HepG2 (cell line): Measurements from ENCODE around the gene GPC4. TPM values are rescaled to one million over a fixed set of nuclear protein-coding genes. Genes with fewer than 3 reads are reported as not detected.

ENCODE experiments used
- ATAC-seq: fragments of 200-7000 bp; cut with Tn5 transposase; 3 replicates; pipeline ENCODE4 v1.9.1; 2020; ENCODE audit warnings: mild to moderate bottlenecking, moderate library complexity
- BruUV-seq: library from RNA; stranded (reverse); fragments of 400-500 nt; replicated peaks from 2 replicates; lab custom pipeline; 2021; lab: Mats Ljungman, UMichigan
- CTCF ChIA-PET: fragments of 300-600 bp; formaldehyde crosslinking; extraction: SDS; loops from one replicate; lab custom pipeline; 2021; ENCODE audit warnings: low total read pairs, inconsistent platforms, low intra/inter-chr PET ratio; lab: Yijun Ruan, JAX
- POLR2A ChIA-PET: fragments of 350-600 bp; sonication (Branson Sonifier 250); formaldehyde crosslinking; loops from one replicate; lab custom pipeline; 2020; ENCODE audit warnings: antibody characterized with exemption, inconsistent platforms; lab: Yijun Ruan, JAX
- DNase-seq: peaks from one replicate; pipeline ENCODE4 v3.0.0-alpha.2; 2015; ENCODE audit warnings: low spot score
- FAIRE-seq: peaks from 3 replicates; lab custom pipeline; 2011; peaks lifted over from hg19 to GRCh38; lab: Jason Lieb, UNC
- H2AFZ ChIP-seq: one replicate; pipeline ENCODE4 v1.6.1; 2011; ENCODE audit warnings: low read length, inconsistent platforms
- H3K27ac ChIP-seq: fragments of 300-600 bp; 3 replicates; pipeline ENCODE4 v1.8.0; 2011; ENCODE audit warnings: mixed run types, mild to moderate bottlenecking, mixed read lengths, low read length, inconsistent platforms; ENCODE audit not compliant: insufficient read depth; ENCODE audit errors: extremely low read length
- H3K27me3 ChIP-seq, 2 experiments: fragments of 200-600 bp in 1 of 2; 2 replicates in 1 of 2; 3 replicates in 1 of 2; pipeline versions ENCODE4 v1.6.0 to v1.8.0; 2011; ENCODE audit warnings: low read length in 2 of 2, mild to moderate bottlenecking in 2 of 2, moderate library complexity in 2 of 2, inconsistent platforms in 1 of 2; ENCODE audit not compliant: insufficient read depth in 2 of 2, control insufficient read depth in 1 of 2
- H3K36me3 ChIP-seq, 2 experiments: fragments of 200-600 bp in 1 of 2; replicated peaks in 1 of 2; 2 replicates in 1 of 2; 3 replicates in 1 of 2; pipeline versions ENCODE4 v1.5.1 to v1.8.0; 2011; ENCODE audit warnings: low read length in 2 of 2, inconsistent platforms in 1 of 2; ENCODE audit not compliant: insufficient read depth in 2 of 2, control insufficient read depth in 1 of 2
- H3K4me1 ChIP-seq: 2 replicates; pipeline ENCODE4 v1.5.1; 2012; ENCODE audit warnings: low read length, inconsistent platforms; ENCODE audit not compliant: insufficient read depth
- H3K4me2 ChIP-seq: 2 replicates; pipeline ENCODE4 v1.6.0; 2011; ENCODE audit warnings: low read depth, low read length, inconsistent platforms
- H3K4me3 ChIP-seq, 3 experiments: fragments of 200-600 bp in 1 of 3; sonication (generic), shearing (Covaris generic) in 1 of 3; replicated peaks in 1 of 3; 2 replicates each; pipeline ENCODE4 v1.5.1; 2011 to 2016; ENCODE audit warnings: low read length in 3 of 3, inconsistent platforms in 2 of 3, low read depth in 2 of 3, mild to moderate bottlenecking in 2 of 3, control low read depth in 1 of 3, mixed read lengths in 1 of 3; ENCODE audit not compliant: insufficient read depth in 1 of 3
- H3K79me2 ChIP-seq: one replicate; pipeline ENCODE4 v1.6.1; 2011; ENCODE audit warnings: low read length, inconsistent platforms; ENCODE audit not compliant: insufficient read depth
- H3K9ac ChIP-seq: 2 replicates; pipeline ENCODE4 v1.6.0; 2011; ENCODE audit warnings: mild to moderate bottlenecking, low read depth, low read length, inconsistent platforms; ENCODE audit not compliant: insufficient read depth
- H3K9me3 ChIP-seq: 2 replicates; pipeline ENCODE4 v1.5.1; 2012; ENCODE audit warnings: mild to moderate bottlenecking, low read length
- H4K20me1 ChIP-seq: 2 replicates; pipeline ENCODE4 v1.6.0; 2011; ENCODE audit warnings: inconsistent platforms, mild to moderate bottlenecking, low read length, moderate library complexity; ENCODE audit not compliant: insufficient read depth
- E2F5 ChIP-seq: sonication (generic); formaldehyde crosslinking; conservative IDR thresholded peaks from 2 replicates; pipeline ENCODE4 v1.4.0; 2020; ENCODE audit warnings: missing genetic modification reagents
- HDAC6 ChIP-seq: fragments of 200-600 bp; sonication (generic); IDR thresholded peaks from 2 replicates; pipeline ENCODE4 v1.7.0; 2017; ENCODE audit warnings: mild to moderate bottlenecking, antibody characterized with exemption, low read length, low read depth
- KDM4B ChIP-seq: sonication (generic); formaldehyde crosslinking; IDR thresholded peaks from 2 replicates; pipeline ENCODE4 v1.4.0; 2020; ENCODE audit warnings: missing genetic modification reagents
- KLF6 ChIP-seq: IDR thresholded peaks from 2 replicates; pipeline ENCODE4 v1.8.0; 2016; ENCODE audit warnings: missing biosample characterization, missing genetic modification reagents
- ZNF101 ChIP-seq: sonication (generic); formaldehyde crosslinking; IDR thresholded peaks from 2 replicates; pipeline ENCODE4 v1.4.0; 2020; ENCODE audit warnings: mild to moderate bottlenecking, low read depth, missing genetic modification reagents, borderline replicate concordance
- ZNF225 ChIP-seq: sonication (generic); formaldehyde crosslinking; IDR thresholded peaks from 2 replicates; pipeline ENCODE4 v1.4.0; 2020; ENCODE audit warnings: mild to moderate bottlenecking, missing genetic modification reagents
- ZNF33B ChIP-seq: sonication (generic); formaldehyde crosslinking; IDR thresholded peaks from 2 replicates; pipeline ENCODE4 v1.5.1; 2020; ENCODE audit warnings: mild to moderate bottlenecking, missing genetic modification reagents
- ZNF34 ChIP-seq: sonication (generic); formaldehyde crosslinking; IDR thresholded peaks from 2 replicates; pipeline ENCODE4 v1.4.0; 2020; ENCODE audit warnings: mild to moderate bottlenecking, missing genetic modification reagents, borderline replicate concordance
- ZSCAN5A ChIP-seq: sonication (generic); formaldehyde crosslinking; IDR thresholded peaks from 2 replicates; pipeline ENCODE4 v1.8.0; 2022; ENCODE audit warnings: mild to moderate bottlenecking, missing genetic modification reagents, borderline replicate concordance
- WGBS: methylation state at CpG from one replicate; pipeline ENCODE4 v1.1.6; 2017; ENCODE audit warnings: low lambda C conversion rate; 5-methylcytosine and 5-hydroxymethylcytosine counted together
- in situ Hi-C: cut with HindIII; loops from 2 replicates; pipeline ENCODE4 v1.10.0; 2017; ENCODE audit warnings: low pct_unique_long_range_greater_than_20kb; ENCODE audit not compliant: extremely low pct_ligation_motif_present
- intact Hi-C: fragments of 100-400 bp; cut with micrococcal nuclease; formaldehyde crosslinking; loops from one replicate; pipeline ENCODE4 v1.10.0; 2022; ENCODE audit not compliant: unreplicated experiment
- polyA plus RNA-seq, 8 experiments: library from polyadenylated mRNA; depleted of rRNA in 3 of 8; stranded (reverse) in 7 of 8; unstranded in 1 of 8; fragments of >200 nt; fragmentation: Illumina TruSeq in 4 of 8; extraction: Trizol in 4 of 8; gene quantifications; 2 replicates each; pipeline versions ENCODE4 v1.2.1 to v1.2.3, GENCODE V29; 2011 to 2016; ENCODE audit warnings: low read depth in 4 of 8, missing spikeins in 1 of 8, mixed read lengths in 1 of 8; ENCODE audit not compliant: insufficient read depth in 1 of 8
- total RNA-seq, 5 experiments: library from RNA; depleted of rRNA; stranded (reverse); fragments of >200 nt; fragmentation: Illumina TruSeq; extraction: Trizol; gene quantifications; 2 replicates each; pipeline ENCODE4 v1.2.3, GENCODE V29; 2016; ENCODE audit warnings: low read depth in 1 of 5
- TF ChIP-seq, protein P1 (sequence below): sonication (generic); formaldehyde crosslinking; IDR thresholded peaks from 2 replicates; pipeline ENCODE4 v1.4.0; 2020; ENCODE audit warnings: mild to moderate bottlenecking, missing genetic modification reagents

GPC4 gene
- total and polyA plus RNA-seq, 2 of the 13 experiments (the other 11 are each of a cell fraction or from before 2014, with no cell fraction given): 0.29 to 0.38 TPM

- DNase-seq (no peak), FAIRE-seq (no peak), ATAC-seq (no peak)
- H3K4me1 ChIP-seq: no peaks in the 10 kb centered on the region
- H4K20me1 ChIP-seq: no peaks in the 10 kb centered on the region
- in situ Hi-C loops (no loop called here), intact Hi-C loops (no loop called here)
- no peaks in the 10 kb centered on the region for H3K79me2 ChIP-seq
- no peak overlapping the region for H3K9ac ChIP-seq
- H2AFZ ChIP-seq: no peak overlapping the region
- H3K9me3 ChIP-seq: no peaks in the 10 kb centered on the region
- POLR2A ChIA-PET: no interaction called here
- no peak overlapping the region for H3K4me3 ChIP-seq
- no peak overlapping the region for H3K4me2 ChIP-seq
- TF ChIP-seq ZNF225 (CRISPR knock-in tag) (no peak), ZNF33B (CRISPR knock-in tag) (no peak), KLF6 (CRISPR knock-in tag) (no peak), E2F5 (CRISPR knock-in tag) (no peak)
- no peak overlapping the region for H3K27ac ChIP-seq
- WGBS: 0% methylated on average over 1 of the region's 4 CpGs
- CTCF ChIA-PET: no interaction called here
- H3K36me3 ChIP-seq: no peaks in the 10 kb centered on the region
- no TSS peak for BruUV-seq
- H3K27me3 ChIP-seq: no peaks in the 10 kb centered on the region
Measured at GRCh38 chrX:133437356-133437755, 22.1 kb upstream of the GPC4 start.

- ChIA-PET CTCF (no interaction called here), POLR2A (interaction anchor here (0.6 kb wide), 1 partner anchor 12 kb away, joined by 3 read pairs; no protein-coding TSS in a partner anchor)
- H3K4me3 ChIP-seq: no peak overlapping the region
- BruUV-seq: no TSS peak
- no peak overlapping the region for H3K9ac ChIP-seq
- H3K27ac ChIP-seq: no peak overlapping the region
- TF ChIP-seq, protein P1, sequence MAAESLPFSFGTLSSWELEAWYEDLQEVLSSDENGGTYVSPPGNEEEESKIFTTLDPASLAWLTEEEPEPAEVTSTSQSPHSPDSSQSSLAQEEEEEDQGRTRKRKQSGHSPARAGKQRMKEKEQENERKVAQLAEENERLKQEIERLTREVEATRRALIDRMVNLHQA: no peak
- no peak for TF ChIP-seq HDAC6
- no peak for TF ChIP-seq ZNF34 (CRISPR knock-in tag)
- TF ChIP-seq KDM4B (CRISPR knock-in tag): no peak
- TF ChIP-seq ZNF101 (CRISPR knock-in tag): no peak
- TF ChIP-seq ZSCAN5A (CRISPR knock-in tag): no peak
- no peaks in the 10 kb centered on the region for H3K79me2 ChIP-seq
- H3K27me3 ChIP-seq: no peaks in the 10 kb centered on the region
- no peaks in the 10 kb centered on the region for H4K20me1 ChIP-seq
- H2AFZ ChIP-seq: no peak overlapping the region
- DNase-seq: peak; percentile 1
- no peaks in the 10 kb centered on the region for H3K36me3 ChIP-seq
- no peak overlapping the region for H3K4me2 ChIP-seq
- intact Hi-C loops: no loop called here
- in situ Hi-C loops: no loop called here
- FAIRE-seq: no peak
- H3K4me1 ChIP-seq: no peaks in the 10 kb centered on the region
- 57% methylated on average over 4 of the region's 6 CpGs for WGBS
- no peaks in the 10 kb centered on the region for H3K9me3 ChIP-seq
- ATAC-seq: no peak
Measured at GRCh38 chrX:133435544-133436124, 20.3 kb upstream of the GPC4 start.
